Colonic mucosa (tissue), 4 donors: ENCODE measurements around the gene NSMF. TPM values are rescaled to one million over a fixed set of nuclear protein-coding genes. Genes with fewer than 3 reads are reported as not detected.

Experiments
- DNase-seq: peaks from one replicate; pipeline ENCODE4 v3.0.0-alpha.2; 2020
- H3K27ac ChIP-seq: fragments of 200-600 bp; one replicate; pipeline ENCODE4 v1.8.0; 2021
- H3K27me3 ChIP-seq: fragments of 200-600 bp; one replicate; pipeline ENCODE4 v1.8.0; 2021
- H3K36me3 ChIP-seq: fragments of 200-600 bp; one replicate; pipeline ENCODE4 v1.8.0; 2021
- H3K4me1 ChIP-seq: fragments of 200-600 bp; one replicate; pipeline ENCODE4 v1.8.0; 2021; ENCODE audit warnings: mild to moderate bottlenecking
- H3K4me3 ChIP-seq: fragments of 200-600 bp; one replicate; pipeline ENCODE4 v1.8.0; 2021
- H3K9ac ChIP-seq, 2 donors: one replicate each; pipeline ENCODE4 v1.7.0; 2013; ENCODE audit warnings: control low read depth in 2 of 2, low read depth in 2 of 2, low read length in 2 of 2
- H3K9me3 ChIP-seq: fragments of 200-600 bp; one replicate; pipeline ENCODE4 v1.8.0; 2021
- intact Hi-C: fragments of 100-400 bp; cut with DNase I; formaldehyde crosslinking; loops from one replicate; pipeline ENCODE4 v1.14.1; 2022
- total RNA-seq, 2 donors: library from RNA; stranded (reverse); fragmentation: NEBNext Ultra II Directional in 1 of 2; extraction: Animal tissue kit (Norgen Biotek cat#: 25700) in 1 of 2; gene quantifications; one replicate each; pipeline ENCODE4 v1.2.1, GENCODE V29; 2021
- TF ChIP-seq, protein P1 (sequence below): fragments of 200-600 bp; IDR thresholded peaks from one replicate; pipeline ENCODE4 v1.8.0; 2022; ENCODE audit warnings: antibody characterized with exemption, mild to moderate bottlenecking
- donor health status: healthy.
- donor health status: DM: no; HTN: no; CAD: no.
- donor health status: DM: no; HTN: no; CAD: no.

NSMF gene
- total RNA-seq, 2 donors from 2014 or later = 33.7 to 47.8 TPM

GRCh38 chr9:137433916-137434431 lies 25.2 kb downstream of the NSMF start:
- Histone ChIP-seq H3K27me3 (no peaks in the 10 kb centered on the region), H3K36me3 (no peaks in the 10 kb centered on the region), H3K4me1 (peaks cover 16% of the 10 kb centered on the region), H3K9ac (no peak overlapping the region), H3K4me3 (no peak overlapping the region), H3K27ac (no peak overlapping the region), H3K9me3 (no peaks in the 10 kb centered on the region)
- intact Hi-C loops = no loop called here
- no peak for DNase-seq
- TF ChIP-seq, protein P1, sequence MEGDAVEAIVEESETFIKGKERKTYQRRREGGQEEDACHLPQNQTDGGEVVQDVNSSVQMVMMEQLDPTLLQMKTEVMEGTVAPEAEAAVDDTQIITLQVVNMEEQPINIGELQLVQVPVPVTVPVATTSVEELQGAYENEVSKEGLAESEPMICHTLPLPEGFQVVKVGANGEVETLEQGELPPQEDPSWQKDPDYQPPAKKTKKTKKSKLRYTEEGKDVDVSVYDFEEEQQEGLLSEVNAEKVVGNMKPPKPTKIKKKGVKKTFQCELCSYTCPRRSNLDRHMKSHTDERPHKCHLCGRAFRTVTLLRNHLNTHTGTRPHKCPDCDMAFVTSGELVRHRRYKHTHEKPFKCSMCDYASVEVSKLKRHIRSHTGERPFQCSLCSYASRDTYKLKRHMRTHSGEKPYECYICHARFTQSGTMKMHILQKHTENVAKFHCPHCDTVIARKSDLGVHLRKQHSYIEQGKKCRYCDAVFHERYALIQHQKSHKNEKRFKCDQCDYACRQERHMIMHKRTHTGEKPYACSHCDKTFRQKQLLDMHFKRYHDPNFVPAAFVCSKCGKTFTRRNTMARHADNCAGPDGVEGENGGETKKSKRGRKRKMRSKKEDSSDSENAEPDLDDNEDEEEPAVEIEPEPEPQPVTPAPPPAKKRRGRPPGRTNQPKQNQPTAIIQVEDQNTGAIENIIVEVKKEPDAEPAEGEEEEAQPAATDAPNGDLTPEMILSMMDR = no peak

DNA sequence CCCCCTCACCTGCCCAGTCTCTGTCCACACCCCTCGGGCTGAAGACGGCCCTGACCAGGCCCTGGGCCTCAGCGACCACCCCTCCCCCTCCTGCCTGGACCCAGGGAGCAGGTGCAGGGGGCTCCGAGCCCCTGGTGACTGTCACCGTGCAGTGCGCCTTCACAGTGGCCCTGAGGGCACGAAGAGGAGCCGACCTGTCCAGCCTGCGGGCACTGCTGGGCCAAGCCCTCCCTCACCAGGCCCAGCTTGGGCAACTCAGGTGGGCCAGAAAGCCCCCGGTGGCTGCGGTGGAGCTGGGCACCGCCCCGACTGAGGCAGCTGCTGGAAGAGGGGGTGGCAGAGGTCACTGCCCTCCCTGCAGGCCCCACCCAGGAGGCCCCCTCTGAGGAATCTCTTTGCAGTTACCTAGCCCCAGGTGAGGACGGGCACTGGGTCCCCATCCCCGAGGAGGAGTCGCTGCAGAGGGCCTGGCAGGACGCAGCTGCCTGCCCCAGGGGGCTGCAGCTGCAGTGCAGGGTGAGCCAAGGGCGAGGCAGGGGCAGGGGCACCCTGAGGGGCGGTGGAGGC lies 25.7 kb downstream of the NSMF start:
- H3K27me3 ChIP-seq = no peaks in the 10 kb centered on the region
- H3K27ac ChIP-seq = no peak overlapping the region
- H3K9ac ChIP-seq = no peak overlapping the region
- intact Hi-C loops = no loop called here
- no peak overlapping the region for H3K4me3 ChIP-seq
- DNase-seq = no peak
- H3K9me3 ChIP-seq = no peaks in the 10 kb centered on the region
- TF ChIP-seq, protein P1 = no peak
- peaks cover 16% of the 10 kb centered on the region for H3K4me1 ChIP-seq
- H3K36me3 ChIP-seq = no peaks in the 10 kb centered on the region

DNA sequence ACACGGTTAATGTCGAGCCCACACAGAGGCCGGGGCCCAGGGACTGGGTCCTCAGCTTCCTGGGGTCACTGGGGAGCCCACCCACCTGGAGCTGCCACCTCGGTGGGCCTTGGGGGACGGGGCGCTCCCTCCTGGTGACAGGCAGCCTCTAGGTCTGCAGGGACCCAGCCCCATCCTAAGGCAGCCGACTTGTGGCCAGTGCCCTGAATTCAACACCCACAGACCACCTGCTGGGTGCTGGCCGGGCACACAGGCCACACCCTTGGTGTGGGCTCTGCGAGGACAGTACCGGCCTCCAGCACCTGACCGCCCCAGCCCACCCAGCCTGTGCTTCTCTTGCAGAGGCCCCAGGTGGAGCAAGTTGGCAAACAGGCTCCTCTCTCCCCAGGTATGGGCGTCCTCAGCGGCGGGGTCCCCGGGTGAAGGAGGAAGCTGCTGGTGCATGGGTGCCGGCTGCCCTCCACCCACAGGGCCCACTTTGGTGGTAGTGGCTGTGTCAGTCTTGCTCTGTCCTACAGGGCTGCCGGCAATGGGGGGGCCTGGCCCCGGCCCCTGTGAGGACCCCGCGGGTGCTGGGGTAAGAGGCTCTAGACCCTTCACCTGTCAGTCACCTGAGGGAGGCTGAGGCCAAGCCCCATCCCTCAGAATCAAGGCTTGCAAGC lies 26.3 kb downstream of the NSMF start:
- DNase-seq = no peak

GRCh38 chr9:137431416-137431931 lies 27.7 kb downstream of the NSMF start:
- Histone ChIP-seq H3K9ac (no peak overlapping the region), H3K4me1 (peaks cover 4% of the 10 kb centered on the region), H3K27ac (no peak overlapping the region), H3K4me3 (no peak overlapping the region), H3K36me3 (no peaks in the 10 kb centered on the region), H3K27me3 (no peaks in the 10 kb centered on the region), H3K9me3 (no peaks in the 10 kb centered on the region)
- intact Hi-C loops = no loop called here
- DNase-seq = no peak
- TF ChIP-seq, protein P1 = no peak

More for the DNA sequence above, 26.3 kb downstream of the NSMF start:
- peaks cover 16% of the 10 kb centered on the region for H3K4me1 ChIP-seq
- H3K27me3 ChIP-seq = no peaks in the 10 kb centered on the region
- H3K27ac ChIP-seq = no peak overlapping the region
- no peak overlapping the region for H3K9ac ChIP-seq
- TF ChIP-seq, protein P1 = no peak
- H3K9me3 ChIP-seq = no peaks in the 10 kb centered on the region
- H3K4me3 ChIP-seq = no peak overlapping the region
- intact Hi-C loops = no loop called here
- no peaks in the 10 kb centered on the region for H3K36me3 ChIP-seq

- Histone ChIP-seq H3K27ac (no peak overlapping the region), H3K9ac (no peak overlapping the region), H3K9me3 (no peaks in the 10 kb centered on the region), H3K36me3 (no peaks in the 10 kb centered on the region), H3K4me1 (peaks cover 4% of the 10 kb centered on the region), H3K4me3 (no peak overlapping the region), H3K27me3 (no peaks in the 10 kb centered on the region)
- TF ChIP-seq, protein P1 = no peak
- no peak for DNase-seq
- intact Hi-C loops = no loop called here
Observed at GRCh38 chr9:137430723-137431415, 28.3 kb downstream of the NSMF start.
